NCI-H2029 treated with DMSO at 0.1 percent for 48 hours (cell line): ENCODE results near the gene TP63.

Experiments used
- DNase-seq: peaks from one replicate; lab custom pipeline; 2025; lab: John Stamatoyannopoulos, UW

Gene TP63

DNA sequence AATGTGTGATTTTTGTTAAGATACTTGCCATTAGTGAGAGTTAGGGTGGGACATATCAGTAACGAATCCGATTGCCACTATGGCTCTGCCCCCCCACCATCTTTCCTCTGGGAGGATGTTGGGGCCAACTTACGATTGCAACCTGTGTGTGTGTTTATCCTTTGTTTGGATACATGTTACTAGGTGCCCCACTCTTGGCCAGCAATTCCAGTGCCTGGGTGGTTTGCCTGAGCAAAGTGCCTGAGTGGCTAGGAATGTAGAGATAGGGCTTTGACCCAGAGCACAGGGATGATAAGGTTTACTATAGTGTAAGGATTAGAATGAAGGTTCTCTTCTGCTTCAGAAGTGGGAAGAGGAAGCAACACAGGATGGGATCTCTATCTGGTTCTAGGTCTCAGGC, 231.8 kb downstream of the TP63 start:
- DNase-seq, result no peak

DNA sequence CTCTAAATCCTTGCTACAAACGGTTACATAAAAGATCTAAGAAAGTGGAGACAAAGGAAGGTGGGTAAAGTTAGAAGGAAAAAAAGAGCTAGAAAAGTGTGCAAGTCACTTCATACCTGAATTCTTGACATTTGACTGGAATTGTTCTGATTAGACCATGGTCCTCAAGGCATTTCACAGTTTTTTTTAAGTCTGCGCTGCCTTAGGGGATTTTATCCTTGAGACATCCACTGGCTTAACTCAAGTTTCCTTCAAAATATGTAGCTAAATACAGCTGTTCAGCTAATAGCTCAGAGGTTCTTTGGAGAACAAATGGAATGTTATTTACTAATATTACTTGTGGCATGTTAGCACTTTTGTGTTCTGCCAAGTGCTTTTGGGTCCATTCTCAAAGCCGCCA, 236.9 kb downstream of the TP63 start:
- DNase-seq, result no peak

DNA sequence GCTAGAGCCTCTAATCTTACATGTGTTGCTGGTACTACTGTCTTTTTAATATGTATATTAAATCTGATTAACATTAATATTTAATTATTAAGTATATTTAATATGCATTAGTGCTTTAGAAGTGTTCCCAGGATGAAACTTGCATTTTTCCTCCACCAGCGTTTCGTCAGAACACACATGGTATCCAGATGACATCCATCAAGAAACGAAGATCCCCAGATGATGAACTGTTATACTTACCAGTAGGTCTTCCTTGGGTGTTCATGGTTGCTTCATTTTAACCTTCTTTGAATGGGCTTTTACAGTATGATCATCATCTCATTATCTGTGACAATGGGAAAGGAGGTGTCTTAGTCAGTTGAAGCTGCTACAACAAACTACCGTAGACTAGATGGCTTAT, 238.0 kb downstream of the TP63 start:
- no peak for DNase-seq

DNA sequence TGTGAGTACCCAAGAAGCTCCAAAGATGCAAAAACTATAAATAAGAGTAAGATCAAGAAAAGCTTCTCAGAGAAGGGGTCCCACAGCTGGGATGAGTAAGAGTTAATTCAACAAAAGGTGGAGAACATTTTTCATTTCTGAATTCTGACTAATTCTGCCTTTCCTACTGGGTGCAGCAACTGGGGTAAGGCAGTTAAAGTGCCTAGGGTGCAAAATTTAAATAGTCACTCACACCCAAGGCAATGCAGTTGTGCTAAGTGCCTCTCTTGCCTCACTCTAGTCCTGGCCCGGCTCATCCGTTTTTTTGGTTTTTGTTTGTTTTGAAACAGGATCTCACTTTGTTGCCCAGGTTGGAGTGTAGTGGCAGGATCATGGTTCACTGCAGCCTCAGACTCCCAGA, 240.2 kb downstream of the TP63 start:
- DNase-seq, result no peak

DNA sequence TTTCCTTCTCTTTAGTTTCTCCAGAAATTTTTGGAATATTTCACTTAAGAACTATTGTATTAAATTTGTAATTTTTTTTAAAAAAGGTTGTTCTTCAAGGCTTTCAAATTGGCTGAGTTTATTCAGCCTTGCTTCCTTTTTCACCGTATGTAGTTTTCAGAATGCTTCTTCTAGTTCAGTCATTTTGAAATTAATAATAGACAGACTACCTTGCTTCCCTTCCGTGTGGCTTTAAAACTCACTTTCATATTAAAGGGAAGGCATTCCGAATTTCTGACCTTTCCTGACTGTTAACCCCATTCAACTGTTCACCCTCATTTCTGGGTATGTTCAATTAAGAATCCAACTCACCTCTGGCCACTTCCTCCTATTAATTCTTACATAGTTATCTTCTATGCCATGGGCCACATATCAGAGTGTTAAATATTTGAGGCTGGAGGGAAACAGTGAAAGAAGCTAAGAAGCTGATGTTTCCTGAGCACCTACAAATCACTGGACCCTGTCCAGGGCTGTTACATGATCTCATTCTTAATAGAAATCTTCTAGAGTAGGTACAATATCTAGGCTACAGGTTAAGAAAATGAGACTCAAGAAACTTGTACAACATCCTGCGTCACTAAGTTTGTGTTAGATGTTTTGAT, 252.0 kb downstream of the TP63 start:
- DNase-seq, result no peak

DNA sequence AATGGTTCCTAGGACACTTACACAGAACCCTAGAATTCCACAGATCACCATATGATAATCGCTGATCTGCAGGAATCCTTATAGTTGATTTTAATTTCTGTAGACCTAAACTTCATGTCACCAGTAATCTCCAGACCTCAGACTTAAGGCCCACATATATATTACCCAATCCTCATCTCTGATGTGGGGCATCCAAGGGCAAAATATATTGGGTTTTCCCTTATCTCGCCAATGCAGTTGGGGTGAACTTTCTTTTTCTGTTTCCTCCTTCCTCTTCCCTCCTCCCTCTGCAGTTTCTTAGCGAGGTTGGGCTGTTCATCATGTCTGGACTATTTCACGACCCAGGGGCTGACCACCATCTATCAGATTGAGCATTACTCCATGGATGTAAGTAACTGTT, 259.3 kb downstream of the TP63 start:
- DNase-seq, result no peak

DNA sequence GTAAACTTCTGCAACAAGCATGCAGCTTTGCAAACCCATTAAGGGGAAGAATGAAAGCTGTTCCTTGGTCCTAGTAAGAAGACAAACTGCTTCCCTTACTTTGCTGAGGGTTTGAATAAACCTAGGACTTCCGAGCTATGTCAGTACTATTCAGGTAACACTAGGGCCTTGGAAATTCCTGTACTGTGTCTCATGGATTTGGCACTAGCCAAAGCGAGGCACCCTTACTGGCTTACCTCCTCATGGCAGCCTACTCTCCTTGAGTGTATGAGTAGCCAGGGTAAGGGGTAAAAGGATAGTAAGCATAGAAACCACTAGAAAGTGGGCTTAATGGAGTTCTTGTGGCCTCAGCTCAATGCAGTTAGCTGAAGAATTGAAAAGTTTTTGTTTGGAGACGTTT, 265.3 kb downstream of the TP63 start:
- DNase-seq, result no peak

DNA sequence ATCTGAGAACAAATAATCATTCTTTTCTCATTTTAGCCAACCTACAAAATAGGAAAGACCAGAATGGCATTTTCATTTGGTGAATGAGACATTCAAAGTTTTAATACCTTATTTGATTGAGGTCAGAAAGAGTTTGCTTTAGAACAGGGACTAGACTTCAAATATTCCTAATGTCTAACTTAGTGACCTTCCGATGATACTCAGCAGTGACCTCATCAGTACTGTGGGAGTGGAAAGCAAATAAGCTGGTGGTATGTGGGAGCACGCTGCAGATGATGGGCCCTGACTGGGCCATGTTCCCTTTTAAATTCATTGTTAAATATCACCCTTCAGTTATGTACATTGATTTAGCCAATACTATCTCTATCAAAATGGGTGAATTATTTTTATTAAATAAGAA, 266.2 kb downstream of the TP63 start:
- no peak for DNase-seq

DNA sequence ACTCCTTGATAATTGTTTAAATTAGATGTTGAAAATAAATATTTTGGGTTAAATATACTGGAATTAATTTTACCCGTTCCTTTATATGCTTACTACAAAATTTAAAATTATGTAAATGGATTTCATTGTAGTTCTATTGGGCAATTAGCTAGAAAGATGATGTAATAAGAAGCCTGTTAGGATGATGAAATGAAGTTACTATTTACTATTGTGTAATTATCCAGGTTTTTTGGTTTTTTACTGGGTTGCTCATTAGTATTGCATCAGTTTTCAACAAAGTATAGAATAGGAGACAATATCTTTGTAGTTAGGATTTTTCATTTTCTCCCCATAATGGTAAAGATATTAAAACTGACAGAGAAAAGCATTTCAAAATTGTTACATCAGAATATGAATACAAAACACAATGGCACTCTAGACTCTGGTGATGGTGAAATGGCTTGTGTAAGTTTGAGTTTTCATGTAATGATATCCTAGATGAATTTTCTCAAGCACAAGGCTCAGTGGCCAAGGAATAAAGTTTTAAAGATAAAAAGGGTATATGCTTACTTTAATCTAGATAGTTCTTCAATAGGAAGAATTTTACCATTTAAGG, 267.5 kb downstream of the TP63 start:
- DNase-seq, result no peak

DNA sequence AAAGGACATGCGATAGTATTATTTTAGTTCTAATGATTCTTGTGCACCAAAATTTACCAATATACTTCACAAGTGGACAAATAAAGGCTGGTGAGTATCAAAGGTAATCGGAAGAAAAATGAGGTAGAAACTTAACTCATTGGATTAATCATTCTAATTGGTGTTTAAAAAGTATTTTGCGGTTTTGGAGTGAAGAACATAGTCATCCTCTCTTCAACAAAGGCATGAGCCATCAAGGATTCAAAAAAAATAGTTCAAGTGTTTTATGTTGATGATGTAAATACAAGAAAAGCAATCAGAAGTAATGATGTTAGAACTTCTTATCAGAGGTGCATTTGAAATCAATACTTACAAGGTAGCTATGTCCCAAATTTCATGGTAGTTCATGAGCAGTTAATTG, 268.0 kb downstream of the TP63 start:
- no peak for DNase-seq

DNA sequence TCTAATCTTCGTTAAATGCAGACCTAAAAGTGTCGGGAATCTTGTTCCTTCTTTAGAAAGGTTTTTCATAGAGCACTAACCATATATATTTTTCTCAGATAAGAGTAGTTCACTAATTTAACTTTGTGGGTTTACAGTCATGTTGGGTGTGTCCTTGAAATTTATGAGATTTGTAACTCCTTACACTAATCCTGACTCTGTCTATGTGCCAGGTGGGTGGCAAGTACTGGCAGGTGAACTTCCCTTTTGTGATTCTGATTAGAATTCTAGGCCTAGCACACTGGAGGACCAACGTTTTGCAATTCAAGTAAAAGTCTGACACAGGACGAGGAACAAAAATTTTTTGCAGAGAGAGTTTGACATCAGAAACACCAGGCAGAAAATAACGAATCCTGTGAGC, 269.4 kb downstream of the TP63 start:
- DNase-seq, result no peak

DNA sequence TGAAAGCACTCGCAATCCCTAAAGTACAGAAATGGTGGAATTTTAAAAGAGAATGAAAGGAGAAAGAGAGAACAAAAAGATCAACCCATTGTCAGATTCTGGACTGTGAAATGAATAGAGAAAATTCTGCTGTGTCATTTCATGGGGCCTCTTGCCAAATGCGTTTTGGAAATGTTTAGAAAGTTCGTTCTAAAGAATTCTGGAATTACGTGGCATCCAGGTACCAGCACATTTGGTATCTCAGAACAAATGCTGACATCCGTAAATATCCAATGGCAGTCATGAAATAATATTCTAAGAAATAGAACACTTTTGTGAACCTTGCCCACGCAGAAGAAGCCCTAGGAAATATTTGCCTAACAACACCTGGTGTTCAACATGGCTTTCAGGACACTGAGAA, 270.3 kb downstream of the TP63 start:
- DNase-seq, result no peak

DNA sequence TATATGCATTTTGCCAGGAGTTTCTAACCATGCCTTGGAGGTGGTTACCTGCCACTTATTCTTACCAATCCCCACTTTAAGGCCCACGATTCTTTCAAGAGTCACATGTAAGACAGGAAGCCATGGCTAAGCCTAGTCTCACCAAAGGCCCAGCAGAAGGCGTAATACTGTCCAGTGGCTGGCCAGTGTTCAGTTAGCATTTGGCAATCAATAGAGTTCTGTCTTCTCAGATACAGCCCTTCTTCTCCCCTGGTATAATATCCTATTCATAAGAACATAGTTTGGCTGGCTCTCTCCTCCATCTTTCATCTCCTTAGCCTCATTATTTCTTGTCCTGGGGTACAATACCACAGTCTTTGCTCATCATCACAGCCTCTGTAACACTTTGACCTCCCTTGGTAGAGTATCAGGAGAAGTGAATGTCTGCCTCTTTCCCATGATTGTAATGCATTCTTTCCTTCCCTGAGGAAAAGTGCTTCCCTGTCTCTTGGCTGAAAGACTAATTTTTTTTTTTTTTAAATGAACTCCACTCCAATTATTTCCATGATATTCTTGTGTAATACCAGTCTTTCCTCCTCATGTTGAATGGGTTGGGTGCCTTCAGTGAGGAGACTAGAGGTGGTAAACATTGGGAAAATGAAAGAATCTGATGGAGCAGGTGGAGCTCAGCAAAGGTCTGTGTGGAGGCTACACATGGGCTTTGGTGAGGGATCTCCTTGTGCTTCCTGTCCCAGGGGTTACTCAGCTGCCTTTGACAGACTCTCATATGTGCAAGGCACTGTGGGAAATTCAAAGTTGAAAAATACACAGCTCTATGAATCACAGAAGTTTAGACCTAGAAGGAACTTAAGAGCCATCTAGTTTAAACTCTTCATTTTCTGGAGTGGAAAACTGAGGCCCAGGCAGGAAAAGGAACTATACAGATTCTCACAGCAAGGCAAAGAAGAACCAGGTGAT, 271.3 kb downstream of the TP63 start:
- no peak for DNase-seq

DNA sequence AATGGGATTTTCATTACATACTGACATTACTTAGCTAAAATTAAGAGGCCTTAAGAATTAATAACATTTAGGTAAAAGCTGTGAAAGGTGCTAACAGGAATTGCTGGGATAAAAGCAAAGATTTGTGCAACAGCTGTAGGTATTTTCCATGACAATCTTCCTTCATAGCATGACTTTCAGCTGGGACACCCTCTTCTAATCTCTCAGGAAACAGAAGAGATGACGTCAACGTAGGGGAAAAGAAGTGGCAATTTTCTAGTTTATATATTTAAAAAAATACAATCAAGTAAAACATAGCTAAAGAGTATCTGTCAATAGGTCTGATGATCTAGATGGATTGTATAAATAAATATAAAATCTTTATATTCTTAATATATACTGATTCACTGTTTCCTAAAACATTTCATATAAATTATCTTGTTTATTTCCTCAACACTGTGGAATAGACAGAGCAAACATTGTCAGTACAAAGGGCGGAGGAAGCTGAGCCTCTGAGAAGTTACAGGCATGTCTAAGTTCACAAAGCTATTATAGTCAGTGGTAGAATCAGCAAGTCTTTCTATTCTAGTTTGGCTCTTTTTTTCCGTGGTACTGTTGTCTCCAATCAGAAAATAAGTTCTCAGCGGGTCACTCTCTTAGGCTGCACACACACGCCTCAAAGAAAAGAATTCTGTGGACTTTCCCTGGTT, 272.5 kb downstream of the TP63 start:
- DNase-seq, result no peak

DNA sequence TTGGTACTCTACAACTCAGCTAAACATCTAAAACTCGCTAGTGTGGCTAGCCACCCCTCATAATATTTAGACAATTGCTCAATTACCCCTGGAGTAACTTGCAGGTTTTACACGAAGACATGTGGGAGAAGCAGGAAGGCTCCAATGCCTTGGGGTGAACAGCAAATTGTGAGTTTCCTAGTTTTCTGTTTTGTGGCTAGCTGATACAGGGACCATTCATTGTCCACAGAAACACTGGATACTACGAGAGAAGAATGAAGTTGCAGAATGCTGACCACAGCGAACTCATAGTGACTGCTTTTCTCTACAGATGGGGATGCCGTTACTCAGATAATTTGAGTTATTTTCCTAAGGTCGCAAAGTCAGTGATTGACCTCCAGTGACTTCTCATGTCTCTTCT, 276.6 kb downstream of the TP63 start:
- no peak for DNase-seq

DNA sequence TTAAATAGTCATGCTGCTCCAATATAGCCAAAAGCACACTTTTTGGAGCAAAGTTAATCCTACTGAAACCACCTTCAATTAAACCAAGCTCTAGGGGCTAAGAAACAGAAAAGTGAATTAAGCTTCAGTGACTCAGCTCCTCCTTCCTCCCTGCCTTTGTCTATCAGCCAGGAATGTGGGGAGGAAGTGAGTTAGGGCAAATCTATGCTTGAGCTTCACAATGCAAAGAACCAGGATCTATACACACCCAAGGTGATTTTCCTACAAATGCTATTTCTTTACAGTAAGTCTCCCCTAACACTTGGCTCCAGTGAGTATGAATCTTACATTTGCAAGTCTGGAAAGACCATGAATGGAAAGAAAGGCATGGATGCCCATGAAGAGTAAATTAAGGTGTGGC, 277.5 kb downstream of the TP63 start:
- no peak for DNase-seq

DNA sequence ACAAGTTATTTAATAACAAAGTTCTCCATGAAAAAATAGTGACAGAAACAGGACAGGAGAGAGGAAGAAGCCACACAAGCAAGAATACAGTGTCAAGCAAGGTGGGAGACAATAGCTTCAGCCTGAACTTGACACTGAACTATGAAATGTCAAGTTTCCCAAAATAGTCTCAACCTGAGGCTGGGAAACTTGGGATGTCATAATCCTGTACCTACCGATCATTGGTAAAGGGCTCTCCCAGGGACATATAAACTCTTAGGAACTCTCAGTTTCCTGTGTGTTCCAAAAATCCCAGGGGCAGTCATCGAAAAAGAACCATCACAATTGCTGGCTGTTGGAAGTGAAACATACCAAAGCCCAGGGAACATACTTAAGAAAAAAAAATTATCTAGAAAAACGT, 277.9 kb downstream of the TP63 start:
- DNase-seq, result no peak

DNA sequence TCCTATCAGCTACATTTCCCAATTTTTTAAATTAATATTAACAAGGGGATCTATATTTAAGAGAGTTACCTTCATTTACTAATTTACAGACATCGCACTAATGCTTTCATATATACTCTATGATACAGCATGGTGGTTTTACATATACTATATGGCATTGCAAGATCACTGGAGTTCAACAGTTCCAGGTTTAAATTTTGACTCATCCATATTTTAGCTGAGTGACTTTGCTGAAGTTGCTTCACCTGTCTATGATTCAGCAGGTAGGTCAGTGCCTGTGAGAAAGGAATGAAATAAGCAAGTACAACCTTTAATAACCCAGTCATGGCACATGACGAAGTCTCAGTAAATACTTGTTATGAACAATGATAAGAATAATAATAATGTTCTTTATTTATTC, 278.4 kb downstream of the TP63 start:
- no peak for DNase-seq

DNA sequence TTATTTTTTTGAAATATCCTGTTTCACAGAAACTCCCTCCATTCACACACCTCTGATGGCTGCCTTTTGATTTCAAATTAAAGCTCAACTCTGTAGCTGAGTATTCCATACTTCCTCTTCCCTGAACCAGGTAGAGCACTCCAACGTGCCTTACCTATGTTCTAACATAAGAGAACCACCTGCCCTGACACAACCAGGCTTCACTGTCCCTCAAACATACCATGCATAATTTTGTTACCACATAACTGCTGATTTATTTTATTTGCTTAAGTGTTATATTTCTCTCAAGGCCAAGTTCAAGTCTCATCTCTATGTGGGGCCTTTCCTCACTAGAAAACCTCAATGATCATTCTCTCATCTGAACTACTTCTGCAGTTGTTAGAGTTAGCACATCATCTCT, 279.8 kb downstream of the TP63 start:
- no peak for DNase-seq

DNA sequence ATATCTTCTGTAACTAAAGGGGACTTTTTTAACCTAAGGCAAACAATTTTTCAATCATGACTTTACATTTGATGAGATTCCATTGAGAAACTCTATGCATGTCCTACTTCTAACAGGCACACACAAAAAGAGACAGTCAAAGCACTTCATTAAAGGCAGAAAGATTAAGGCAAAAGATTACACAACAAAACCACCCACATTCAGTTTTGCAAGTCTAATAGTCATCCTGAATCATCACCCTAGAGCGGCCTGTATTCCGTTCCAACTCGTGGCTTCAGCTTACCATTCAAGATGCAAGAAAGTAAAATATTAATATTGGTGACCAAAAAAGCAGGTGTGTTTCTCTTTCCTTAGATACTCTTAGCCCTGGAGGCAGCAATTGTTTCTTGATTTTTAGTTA, 283.6 kb downstream of the TP63 start:
- DNase-seq, result no peak

DNA sequence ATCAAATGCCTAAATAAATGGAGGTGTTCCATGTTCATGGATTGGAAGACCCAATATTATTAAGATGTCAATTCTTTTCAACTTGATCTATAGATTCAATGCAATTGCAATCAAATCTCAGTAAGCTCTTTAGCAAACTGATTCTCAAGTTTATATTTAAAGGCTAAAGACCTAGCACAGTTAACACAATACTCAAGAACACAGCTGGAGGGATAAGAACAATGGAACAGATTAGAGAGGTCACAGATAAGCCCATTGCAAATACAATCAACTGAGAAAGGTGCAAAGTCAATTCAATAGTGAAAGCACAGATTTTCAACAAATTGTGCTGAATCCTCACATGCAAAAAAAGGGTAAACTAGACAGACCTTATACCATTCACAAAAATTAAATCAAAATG, 290.6 kb downstream of the TP63 start:
- DNase-seq, result no peak

DNA sequence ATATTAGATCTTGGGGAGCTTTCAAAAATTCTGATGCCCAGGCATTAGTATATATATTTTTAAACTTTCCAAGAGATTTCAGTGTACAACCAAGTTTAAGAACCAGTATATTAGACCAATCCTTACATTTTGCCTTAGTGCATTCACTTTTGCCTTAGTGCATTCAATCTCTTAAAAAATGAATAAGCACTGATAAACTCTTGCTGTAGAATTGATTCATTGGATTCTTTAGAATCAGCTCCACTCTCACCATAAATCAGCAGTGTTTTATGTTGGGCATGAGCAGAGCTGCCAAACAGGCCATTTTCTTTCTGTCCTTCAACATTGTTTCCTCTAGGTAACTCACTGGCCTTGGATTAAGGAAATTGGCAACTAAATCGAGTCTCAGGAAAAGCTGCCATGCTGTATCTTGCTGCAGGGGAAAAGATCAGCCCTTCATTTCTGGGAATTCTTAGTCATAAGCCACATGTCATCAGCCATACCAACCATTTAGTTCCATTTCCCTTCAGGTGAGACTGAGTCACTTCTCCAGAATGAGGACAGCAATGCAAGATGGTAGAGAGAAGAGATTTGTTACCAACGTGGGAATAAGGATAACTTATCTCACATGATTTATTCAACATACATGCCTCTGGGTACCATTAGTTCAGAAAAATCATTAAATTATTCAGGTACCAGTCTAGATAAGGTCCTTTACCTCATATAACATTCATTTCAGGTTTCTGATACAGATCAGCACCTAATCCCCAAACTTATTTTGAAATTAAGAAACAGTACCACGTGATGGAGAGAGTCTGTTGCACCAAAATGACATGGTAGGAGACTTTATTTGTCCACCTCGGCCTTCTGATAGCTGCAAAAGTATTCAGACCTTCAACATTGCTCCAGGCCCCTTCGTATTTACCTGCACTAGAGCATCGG, 297.0 kb downstream of the TP63 start:
- DNase-seq, result no peak
